IMR-90 (cell line): ENCODE data around the gene CATSPER3. TPM values are rescaled to one million over a fixed set of nuclear protein-coding genes. Genes with fewer than 3 reads are reported as not detected.
A peak's percentile ranks its signal among the peaks of the same experiment; 100 is the strongest.

ENCODE experiments used
- ATAC-seq: fragments of 200-7000 bp; cut with Tn5 transposase; 2 replicates; pipeline ENCODE4 v1.9.1; 2020; ENCODE audit warnings: low read depth, mild to moderate bottlenecking, moderate library complexity
- BruUV-seq: library from RNA; stranded (reverse); fragments of 400-500 nt; replicated peaks from 2 replicates; lab custom pipeline; 2021; lab: Mats Ljungman, UMichigan
- CTCF ChIA-PET: fragments of 300-600 bp; formaldehyde crosslinking; extraction: SDS; loops from one replicate; lab custom pipeline; 2021; ENCODE audit warnings: antibody characterized with exemption; lab: Yijun Ruan, JAX
- POLR2A ChIA-PET: fragments of 300-600 bp; sonication (Branson Sonifier 250); formaldehyde crosslinking; loops from one replicate; lab custom pipeline; 2022; ENCODE audit warnings: antibody characterized with exemption; ENCODE audit not compliant: unreplicated experiment; lab: Charles Lee
- DNase-seq: peaks from one replicate; pipeline ENCODE4 v3.0.0; 2013
- H2AFZ ChIP-seq: replicated peaks from 2 replicates; pipeline ENCODE3; 2013; ENCODE audit warnings: low read length, mild to moderate bottlenecking; ENCODE audit not compliant: poor library complexity
- H2AK5ac ChIP-seq: 2 replicates; pipeline ENCODE4 v1.6.1; 2013; ENCODE audit warnings: low read depth, low read length, inconsistent platforms
- H2AK9ac ChIP-seq: replicated peaks from 2 replicates; pipeline ENCODE3; 2013; ENCODE audit warnings: mild to moderate bottlenecking, low read depth, low read length, moderate library complexity; ENCODE audit not compliant: poor library complexity
- H2BK120ac ChIP-seq: 2 replicates; pipeline ENCODE4 v1.6.1; 2013; ENCODE audit warnings: low read depth, low read length, inconsistent platforms
- H2BK15ac ChIP-seq: 3 replicates; pipeline ENCODE4 v1.6.1; 2013; ENCODE audit warnings: low read depth, low read length, inconsistent platforms
- H2BK20ac ChIP-seq: 2 replicates; pipeline ENCODE4 v1.6.1; 2013; ENCODE audit warnings: low read depth, mild to moderate bottlenecking, inconsistent platforms, low read length, moderate library complexity
- H2BK5ac ChIP-seq: 2 replicates; pipeline ENCODE4 v1.6.1; 2013; ENCODE audit warnings: mild to moderate bottlenecking, low read depth, low read length, inconsistent platforms; ENCODE audit not compliant: poor library complexity, severe bottlenecking
- H3K14ac ChIP-seq: replicated peaks from 2 replicates; pipeline ENCODE4 v1.6.1; 2013; ENCODE audit warnings: low read depth, low read length, inconsistent platforms
- H3K18ac ChIP-seq: 2 replicates; pipeline ENCODE4 v1.6.1; 2013; ENCODE audit warnings: low read depth, low read length, control low read depth
- H3K23ac ChIP-seq: 2 replicates; pipeline ENCODE4 v1.6.1; 2013; ENCODE audit warnings: low read depth, low read length, inconsistent platforms
- H3K27ac ChIP-seq: 2 replicates; pipeline ENCODE4 v1.5.1; 2013; ENCODE audit warnings: mild to moderate bottlenecking, control low read depth, low read length; ENCODE audit not compliant: insufficient read depth
- H3K27me3 ChIP-seq: 2 replicates; pipeline ENCODE4 v1.6.1; 2013; ENCODE audit warnings: low read length; ENCODE audit not compliant: control insufficient read depth, insufficient read depth
- H3K36me3 ChIP-seq: 2 replicates; pipeline ENCODE4 v1.6.1; 2013; ENCODE audit warnings: low read length, mixed read lengths; ENCODE audit not compliant: control insufficient read depth, insufficient read depth
- H3K4ac ChIP-seq: 2 replicates; pipeline ENCODE4 v1.6.1; 2013; ENCODE audit warnings: low read depth, low read length, inconsistent platforms
- H3K4me1 ChIP-seq: 2 replicates; pipeline ENCODE4 v1.6.1; 2013; ENCODE audit warnings: low read length, mixed read lengths; ENCODE audit not compliant: control insufficient read depth, insufficient read depth
- H3K4me2 ChIP-seq: 2 replicates; pipeline ENCODE4 v1.6.1; 2013; ENCODE audit warnings: low read depth, mild to moderate bottlenecking, control low read depth, low read length, moderate library complexity
- H3K4me3 ChIP-seq: 2 replicates; pipeline ENCODE4 v1.5.1; 2013; ENCODE audit warnings: low read depth, mild to moderate bottlenecking, control low read depth, low read length, moderate library complexity; ENCODE audit not compliant: insufficient read depth
- H3K56ac ChIP-seq: 2 replicates; pipeline ENCODE4 v1.6.1; 2013; ENCODE audit warnings: low read length, inconsistent platforms; ENCODE audit not compliant: insufficient read depth; ENCODE audit errors: extremely low read depth
- H3K79me1 ChIP-seq, 2 experiments: 2 replicates each; pipeline ENCODE4 v1.6.1; 2013; ENCODE audit warnings: low read length in 2 of 2, inconsistent platforms in 1 of 2, low read depth in 1 of 2
- H3K9ac ChIP-seq: 2 replicates; pipeline ENCODE4 v1.6.1; 2013; ENCODE audit warnings: low read depth, low read length, control low read depth
- H3K9me1 ChIP-seq: 2 replicates; pipeline ENCODE4 v1.6.1; 2013; ENCODE audit warnings: low read length, inconsistent platforms; ENCODE audit not compliant: insufficient read depth
- H3K9me3 ChIP-seq: 2 replicates; pipeline ENCODE4 v1.6.1; 2013; ENCODE audit warnings: low read length; ENCODE audit not compliant: control insufficient read depth, insufficient read depth
- H4K20me1 ChIP-seq: 2 replicates; pipeline ENCODE4 v1.6.1; 2013; ENCODE audit warnings: low read length, inconsistent platforms; ENCODE audit not compliant: insufficient read depth
- H4K5ac ChIP-seq: 2 replicates; pipeline ENCODE4 v1.6.1; 2013; ENCODE audit warnings: mild to moderate bottlenecking, low read depth, low read length, control low read depth
- H4K8ac ChIP-seq, 2 experiments: 2 replicates each; pipeline ENCODE4 v1.6.1; 2013; ENCODE audit warnings: low read depth in 2 of 2, low read length in 2 of 2, control low read depth in 1 of 2, inconsistent platforms in 1 of 2
- H4K91ac ChIP-seq: 2 replicates; pipeline ENCODE4 v1.6.1; 2013; ENCODE audit warnings: low read depth, low read length, inconsistent platforms; ENCODE audit not compliant: insufficient read depth
- BHLHE40 ChIP-seq: fragments of 150-350 bp; IDR thresholded peaks from 2 replicates; pipeline ENCODE4 v1.6.1; 2016; ENCODE audit warnings: mild to moderate bottlenecking, low read depth, low read length
- CEBPB ChIP-seq: IDR thresholded peaks from 2 replicates; pipeline ENCODE4 v1.6.1; 2012; ENCODE audit warnings: low read depth, low read length, improper control_type of control experiment
- CHD1 ChIP-seq: IDR thresholded peaks from 2 replicates; pipeline ENCODE4 v1.6.1; 2012; ENCODE audit warnings: low read depth, low read length, improper control_type of control experiment
- CTCF ChIP-seq: conservative IDR thresholded peaks from 2 replicates; pipeline ENCODE4 v1.5.1; 2012; ENCODE audit warnings: mild to moderate bottlenecking, low read depth, low read length, improper control_type of control experiment
- ELK1 ChIP-seq: fragments of 150-350 bp; IDR thresholded peaks from 2 replicates; pipeline ENCODE4 v1.6.1; 2016; ENCODE audit warnings: low read depth, mild to moderate bottlenecking, low read length, moderate library complexity, borderline replicate concordance
- FOS ChIP-seq: fragments of 150-350 bp; IDR thresholded peaks from 2 replicates; pipeline ENCODE4 v1.6.1; 2016; ENCODE audit warnings: low read depth, low read length
- MAFK ChIP-seq: IDR thresholded peaks from 2 replicates; pipeline ENCODE4 v1.6.1; 2012; ENCODE audit warnings: low read depth, low read length, improper control_type of control experiment
- MAZ ChIP-seq: IDR thresholded peaks from 2 replicates; pipeline ENCODE4 v1.6.1; 2012; ENCODE audit warnings: low read depth, mild to moderate bottlenecking, low read length, improper control_type of control experiment, moderate library complexity, borderline replicate concordance
- MXI1 ChIP-seq: IDR thresholded peaks from 2 replicates; pipeline ENCODE4 v1.6.1; 2012; ENCODE audit warnings: low read depth, mild to moderate bottlenecking, low read length, moderate library complexity, borderline replicate concordance
- NFE2L2 ChIP-seq: fragments of 150-350 bp; IDR thresholded peaks from 2 replicates; pipeline ENCODE4 v1.6.1; 2016; ENCODE audit warnings: low read depth, mild to moderate bottlenecking, low read length
- POLR2A ChIP-seq: IDR thresholded peaks from 2 replicates; pipeline ENCODE4 v1.6.1; 2012; ENCODE audit warnings: mild to moderate bottlenecking, low read depth, low read length
- RAD21 ChIP-seq: IDR thresholded peaks from 2 replicates; pipeline ENCODE4 v1.6.1; 2012; ENCODE audit warnings: low read length, improper control_type of control experiment
- RCOR1 ChIP-seq: IDR thresholded peaks from 2 replicates; pipeline ENCODE4 v1.6.1; 2012; ENCODE audit warnings: mild to moderate bottlenecking, low read length, improper control_type of control experiment; ENCODE audit not compliant: insufficient replicate concordance
- RFX5 ChIP-seq: IDR thresholded peaks from 2 replicates; pipeline ENCODE4 v1.8.0; 2012; ENCODE audit warnings: low read depth, mild to moderate bottlenecking, low read length, moderate library complexity
- SMC3 ChIP-seq: fragments of 150-350 bp; IDR thresholded peaks from 2 replicates; pipeline ENCODE4 v1.6.1; 2016; ENCODE audit warnings: low read depth, mild to moderate bottlenecking, antibody characterized with exemption, low read length, moderate library complexity
- USF2 ChIP-seq: fragments of 150-350 bp; IDR thresholded peaks from 2 replicates; pipeline ENCODE4 v1.6.1; 2017; ENCODE audit warnings: mild to moderate bottlenecking, antibody characterized with exemption, low read length, low read depth
- WGBS, 2 experiments: methylation state at CpG; one replicate each; pipeline versions ENCODE4 v1.1.5 to v1.1.7; 2013; ENCODE audit warnings: missing lambda C conversion rate in 2 of 2; ENCODE audit not compliant: insufficient read length in 1 of 2; ENCODE audit errors: extremely low coverage in 2 of 2; 5-methylcytosine and 5-hydroxymethylcytosine counted together
- dilution Hi-C: fragments of 300-500 bp; cut with HindIII; formaldehyde crosslinking; loops from one replicate; pipeline ENCODE4 v1.14.3; 2018; ENCODE audit warnings: low sequenced_read_pairs; ENCODE audit not compliant: unreplicated experiment
- in situ Hi-C: fragments of 300-500 bp; cut with MboI; formaldehyde crosslinking; loops from 3 replicates; pipeline ENCODE4 v1.14.3; 2019; ENCODE audit warnings: low sequenced_read_pairs, inconsistent platforms, mixed read lengths
- intact Hi-C: fragments of 100-400 bp; cut with micrococcal nuclease; formaldehyde crosslinking; loops from 2 replicates; pipeline ENCODE4 v1.10.0; 2022
- polyA plus RNA-seq, 3 experiments: library from polyadenylated mRNA; depleted of rRNA; stranded (reverse); fragments of >200 nt; gene quantifications; 2 replicates each; pipeline ENCODE4 v1.2.3, GENCODE V29; 2012; ENCODE audit warnings: low replicate concordance in 1 of 3
- total RNA-seq: library from RNA; depleted of rRNA; stranded (reverse); fragments of >200 nt; gene quantifications from 2 replicates; pipeline ENCODE4 v1.2.3, GENCODE V29; 2012

Gene CATSPER3
- total and polyA plus RNA-seq, 2 of the 4 experiments (the other 2 are of a cell fraction) = under 0.01 to 0.12 TPM

GRCh38 chr5:134945041-134945440 lies 22.7 kb upstream of the CATSPER3 start:
- no peaks in the 10 kb centered on the region for H3K9me3 ChIP-seq
- ChIA-PET CTCF (no interaction called here), POLR2A (no interaction called here)
- H2BK20ac ChIP-seq = no peak overlapping the region
- WGBS, 2 experiments = no CpG with 5 or more reads among the region's 2 CpGs
- H3K4me1 ChIP-seq = peaks cover 7% of the 10 kb centered on the region
- H3K4me3 ChIP-seq = no peak overlapping the region
- no peak overlapping the region for H4K8ac ChIP-seq
- BruUV-seq = no TSS peak
- no peak overlapping the region for H3K23ac ChIP-seq
- H3K9me1 ChIP-seq = peaks cover 3% of the 10 kb centered on the region; the same call in 1 of the 2 replicates
- no peak overlapping the region for H2AK9ac ChIP-seq
- no peak overlapping the region for H2AK5ac ChIP-seq
- TF ChIP-seq CEBPB (no peak), MAZ (no peak), MXI1 (no peak), MAFK (no peak), NFE2L2 (no peak), RCOR1 (no peak), FOS (no peak), SMC3 (no peak), RAD21 (no peak), POLR2A (no peak), ELK1 (no peak), CTCF (no peak), RFX5 (no peak), CHD1 (no peak), USF2 (no peak), BHLHE40 (no peak)
- H4K20me1 ChIP-seq = no peaks in the 10 kb centered on the region; the same call in 1 of the 2 replicates
- no peak overlapping the region for H2BK15ac ChIP-seq
- in situ Hi-C loops = no loop called here
- no peaks in the 10 kb centered on the region for H3K27me3 ChIP-seq
- intact Hi-C loops = no loop called here
- no peak overlapping the region for H3K9ac ChIP-seq
- no peak overlapping the region for H2BK120ac ChIP-seq
- H3K14ac ChIP-seq = no peak overlapping the region
- no peak overlapping the region for H2BK5ac ChIP-seq
- H2AFZ ChIP-seq = no peak overlapping the region
- H3K18ac ChIP-seq = no peak overlapping the region
- H4K91ac ChIP-seq = no peak overlapping the region
- no peaks in the 10 kb centered on the region for H3K36me3 ChIP-seq
- peak; percentile 19 for DNase-seq
- peak; percentile 54 for ATAC-seq
- H4K5ac ChIP-seq = no peak overlapping the region
- no peak overlapping the region for H3K56ac ChIP-seq
- H3K79me1 ChIP-seq = 0 out of 4 replicates have a peak, but pooled peaks cover 0 to 3% of the 10 kb centered on the region in 2 experiments
- dilution Hi-C loops = no loop called here
- H3K27ac ChIP-seq = no peak overlapping the region
- H3K4me2 ChIP-seq = no peak overlapping the region
- H3K4ac ChIP-seq = no peak overlapping the region
